Activated T-helper 1 cell treated with anti-CD3 and anti-CD28 coated beads, Interleukin-2, amount 50 U/mL, for 16 hours (primary cell): Measurements from ENCODE around the gene FOXL3.
A peak's percentile ranks its signal among the peaks of the same experiment; 100 is the strongest.

Experiments
- DNase-seq, 2 donors: peaks; one replicate each; pipeline ENCODE4 v3.0.0-alpha.2; 2020; ENCODE audit warnings: low read depth in 1 of 2, low spot score in 1 of 2

Gene FOXL3

GRCh38 chr7:254337-255037 is 35.5 kb upstream of the FOXL3 start:
- no peak for DNase-seq

GRCh38 chr7:255038-255435 is 34.9 kb upstream of the FOXL3 start:
- DNase-seq, result no peak

GRCh38 chr7:255721-256361 is 34.1 kb upstream of the FOXL3 start:
- no peak for DNase-seq

GRCh38 chr7:256461-256940 is 33.5 kb upstream of the FOXL3 start:
- no peak for DNase-seq

GRCh38 chr7:256981-257646 is 32.9 kb upstream of the FOXL3 start:
- no peak for DNase-seq

GRCh38 chr7:257647-257992 is 32.4 kb upstream of the FOXL3 start:
- DNase-seq, result no peak

GRCh38 chr7:258476-259190 is 31.3 kb upstream of the FOXL3 start:
- no peak for DNase-seq

GRCh38 chr7:259191-259505 is 30.8 kb upstream of the FOXL3 start:
- no peak for DNase-seq

- DNase-seq, result no peak
These were observed 30.1 kb upstream of the FOXL3 start for GRCh38 chr7:259751-260405.

- no peak for DNase-seq
These were observed 29.3 kb upstream of the FOXL3 start for GRCh38 chr7:260441-261281.

- DNase-seq, result no peak
These were observed 28.4 kb upstream of the FOXL3 start for GRCh38 chr7:261341-262250.

- DNase-seq, result no peak
These were observed 27.8 kb upstream of the FOXL3 start for GRCh38 chr7:262251-262572.

- peak in 1 of 2 donors; percentile 37 for DNase-seq
These were observed 27.2 kb upstream of the FOXL3 start for GRCh38 chr7:262631-263311.

- peak in 1 of 2 donors; percentile 17 for DNase-seq
These were observed 26.3 kb upstream of the FOXL3 start for GRCh38 chr7:263483-264351.

GRCh38 chr7:264541-265191 is 25.3 kb upstream of the FOXL3 start:
- no peak for DNase-seq

- no peak for DNase-seq
These were observed 24.6 kb upstream of the FOXL3 start for GRCh38 chr7:265192-265997.
